Loucy (cell line): ENCODE results near the gene ABRAXAS1.
"Not testable (repeated sequence)": the region's sequence is repeated elsewhere in the genome, so short reads cannot be mapped to it uniquely, and the experiment has no call there.

ENCODE experiments used
- H2AFZ ChIP-seq: fragments of 200-600 bp; sonication (generic); 2 replicates; pipeline ENCODE4 v1.6.0; 2016; ENCODE audit warnings: antibody characterized with exemption, mild to moderate bottlenecking, low read length, moderate library complexity
- H3F3A ChIP-seq: fragments of 200-600 bp; 2 replicates; pipeline ENCODE4 v1.6.0; 2016; ENCODE audit warnings: antibody characterized with exemption, low read depth, mild to moderate bottlenecking
- H3K27me3 ChIP-seq: fragments of 200-600 bp; sonication (generic); 2 replicates; pipeline ENCODE4 v1.6.1; 2014; ENCODE audit warnings: low read length, mild to moderate bottlenecking; ENCODE audit not compliant: insufficient read depth, poor library complexity, severe bottlenecking
- H3K36me3 ChIP-seq: fragments of 200-600 bp; sonication (generic); 2 replicates; pipeline ENCODE4 v1.6.1; 2016; ENCODE audit warnings: low read length; ENCODE audit not compliant: insufficient read depth
- H3K4me1 ChIP-seq: fragments of 200-600 bp; sonication (generic); 2 replicates; pipeline ENCODE4 v1.5.1; 2014; ENCODE audit warnings: low read length, mild to moderate bottlenecking; ENCODE audit not compliant: insufficient read depth, poor library complexity, severe bottlenecking
- H3K4me2 ChIP-seq: fragments of 200-600 bp; sonication (generic); 2 replicates; pipeline ENCODE4 v1.6.0; 2014; ENCODE audit warnings: antibody characterized with exemption, low read length, low read depth, mild to moderate bottlenecking; ENCODE audit not compliant: poor library complexity, severe bottlenecking
- H3K4me3 ChIP-seq: fragments of 200-600 bp; sonication (generic); 2 replicates; pipeline ENCODE4 v1.5.1; 2014; ENCODE audit warnings: low read length, mild to moderate bottlenecking, mixed read lengths; ENCODE audit not compliant: poor library complexity, severe bottlenecking
- H3K79me2 ChIP-seq: fragments of 200-600 bp; sonication (generic); 2 replicates; pipeline ENCODE4 v1.6.1; 2014; ENCODE audit warnings: low read length; ENCODE audit not compliant: insufficient read depth
- H3K9ac ChIP-seq: fragments of 200-600 bp; sonication (generic); 2 replicates; pipeline ENCODE4 v1.6.0; 2014; ENCODE audit warnings: mild to moderate bottlenecking, low read depth, low read length, moderate library complexity; ENCODE audit not compliant: poor library complexity, severe bottlenecking
- H3K9me2 ChIP-seq: fragments of 200-600 bp; sonication (generic); replicated peaks from 2 replicates; pipeline ENCODE4 v1.6.1; 2016; ENCODE audit warnings: low read depth, low read length, mixed read lengths
- H3K9me3 ChIP-seq: fragments of 200-600 bp; sonication (generic); 2 replicates; pipeline ENCODE4 v1.6.1; 2014; ENCODE audit warnings: mild to moderate bottlenecking, antibody characterized with exemption, low read length, low read depth; ENCODE audit not compliant: insufficient read depth
- H4K20me1 ChIP-seq: fragments of 200-600 bp; sonication (generic); 2 replicates; pipeline ENCODE4 v1.6.0; 2014; ENCODE audit warnings: antibody characterized with exemption, low read length, mild to moderate bottlenecking; ENCODE audit not compliant: insufficient read depth, poor library complexity, severe bottlenecking
- CTCF ChIP-seq: fragments of 200-600 bp; sonication (generic); conservative IDR thresholded peaks from 2 replicates; pipeline ENCODE4 v1.5.1; 2014; ENCODE audit warnings: mild to moderate bottlenecking, antibody characterized with exemption, low read length
- EZH2phosphoT487 ChIP-seq: fragments of 200-600 bp; IDR thresholded peaks from 2 replicates; pipeline ENCODE4 v1.6.1; 2018; ENCODE audit warnings: antibody characterized with exemption, mild to moderate bottlenecking, moderate library complexity, borderline replicate concordance

ABRAXAS1 gene

GRCh38 chr4:83504996-83505395 is 20.1 kb upstream of the ABRAXAS1 start:
- no peaks in the 10 kb centered on the region for H3F3A ChIP-seq
- H3K79me2 ChIP-seq: no peaks in the 10 kb centered on the region
- no peak overlapping the region for H3K4me2 ChIP-seq
- no peaks in the 10 kb centered on the region for H3K27me3 ChIP-seq
- no peak overlapping the region for H3K9ac ChIP-seq
- no peaks in the 10 kb centered on the region for H3K9me3 ChIP-seq
- no peaks in the 10 kb centered on the region for H3K36me3 ChIP-seq
- peak overlapping the region; percentile 84; the same call in 1 of the 2 replicates for H2AFZ ChIP-seq
- H4K20me1 ChIP-seq: no peaks in the 10 kb centered on the region
- H3K4me1 ChIP-seq: peaks cover 8% of the 10 kb centered on the region
- no peak overlapping the region for H3K4me3 ChIP-seq
- no peaks in the 10 kb centered on the region for H3K9me2 ChIP-seq
- TF ChIP-seq CTCF (no peak), EZH2phosphoT487 (no peak)

- no peak for TF ChIP-seq CTCF
- no peak for TF ChIP-seq EZH2phosphoT487
- Histone ChIP-seq H3K4me3 (no peak overlapping the region), H3K4me1 (peaks cover 8% of the 10 kb centered on the region), H3K4me2 (peak overlapping the region; percentile 42), H3K9me2 (no peaks in the 10 kb centered on the region), H3K27me3 (no peaks in the 10 kb centered on the region), H3F3A (no peaks in the 10 kb centered on the region), H3K9ac (no peak overlapping the region), H4K20me1 (no peaks in the 10 kb centered on the region), H3K9me3 (no peaks in the 10 kb centered on the region), H3K36me3 (no peaks in the 10 kb centered on the region), H3K79me2 (no peaks in the 10 kb centered on the region), H2AFZ (peak overlapping the region; percentile 84)
These were observed 19.6 kb upstream of the ABRAXAS1 start for GRCh38 chr4:83504503-83504902.

- no peaks in the 10 kb centered on the region for H4K20me1 ChIP-seq
- H3K4me2 ChIP-seq: peak overlapping the region; percentile 42
- H3K9ac ChIP-seq: no peak overlapping the region
- no peaks in the 10 kb centered on the region for H3K9me3 ChIP-seq
- H3F3A ChIP-seq: no peaks in the 10 kb centered on the region
- H3K36me3 ChIP-seq: no peaks in the 10 kb centered on the region
- no peaks in the 10 kb centered on the region for H3K27me3 ChIP-seq
- no peaks in the 10 kb centered on the region for H3K79me2 ChIP-seq
- no peaks in the 10 kb centered on the region for H3K9me2 ChIP-seq
- H3K4me3 ChIP-seq: no peak overlapping the region
- TF ChIP-seq CTCF (no peak), EZH2phosphoT487 (no peak)
- peak overlapping the region; percentile 84 for H2AFZ ChIP-seq
- peaks cover 8% of the 10 kb centered on the region for H3K4me1 ChIP-seq
These were observed 19.1 kb upstream of the ABRAXAS1 start for GRCh38 chr4:83503974-83504373.

GRCh38 chr4:83501671-83502070 is 16.8 kb upstream of the ABRAXAS1 start:
- H3K9me2 ChIP-seq, H3K36me3 ChIP-seq, H3K4me3 ChIP-seq, H3F3A ChIP-seq, H4K20me1 ChIP-seq, H3K4me1 ChIP-seq, H3K4me2 ChIP-seq, H3K9ac ChIP-seq, H3K79me2 ChIP-seq, H2AFZ ChIP-seq, H3K9me3 ChIP-seq, H3K27me3 ChIP-seq: not testable (repeated sequence)
